Endothelial cell of umbilical vein (primary cell): Measurements from ENCODE around the gene TBC1D4. TPM values are rescaled to one million over a fixed set of nuclear protein-coding genes. Genes with fewer than 3 reads are reported as not detected.

ENCODE experiments used
- BruUV-seq: library from RNA; stranded (reverse); fragments of 400-500 nt; replicated peaks from 2 replicates; lab custom pipeline; 2021; lab: Mats Ljungman, UMichigan
- CTCF ChIA-PET: fragments of 300-600, 350-600 bp; sonication (Branson Sonifier 250); formaldehyde crosslinking; loops from one replicate; lab custom pipeline; 2021; ENCODE audit warnings: antibody characterized with exemption, inconsistent platforms; lab: Charles Lee
- POLR2A ChIA-PET: fragments of 300-600, 350-600 bp; sonication (Branson Sonifier 250); formaldehyde crosslinking; loops from one replicate; lab custom pipeline; 2021; ENCODE audit warnings: antibody characterized with exemption, inconsistent platforms; lab: Charles Lee
- DNase-seq: peaks from one replicate; pipeline ENCODE4 v3.0.0-alpha.2; 2011; ENCODE audit warnings: low read depth, low spot score
- FAIRE-seq: peaks from 2 replicates; lab custom pipeline; 2011; peaks lifted over from hg19 to GRCh38; lab: Jason Lieb, UNC
- H2AFZ ChIP-seq: 2 replicates; pipeline ENCODE4 v1.6.0; 2012; ENCODE audit warnings: low read depth, low read length, control low read depth, inconsistent platforms
- H3K27ac ChIP-seq: 2 replicates; pipeline ENCODE4 v1.5.1; 2011; ENCODE audit warnings: low read depth, mild to moderate bottlenecking, control low read depth, low read length, moderate library complexity; ENCODE audit not compliant: insufficient read depth
- H3K27me3 ChIP-seq, 2 experiments: 2 replicates each; pipeline versions ENCODE4 v1.6.0 to v1.6.1; 2011; ENCODE audit warnings: low read length in 2 of 2, mixed read lengths in 1 of 2; ENCODE audit not compliant: control insufficient read depth in 2 of 2, insufficient read depth in 2 of 2
- H3K36me3 ChIP-seq, 2 experiments: 2 replicates in 1 of 2; 3 replicates in 1 of 2; pipeline ENCODE4 v1.5.1; 2011; ENCODE audit warnings: low read length in 2 of 2, mild to moderate bottlenecking in 1 of 2, moderate library complexity in 1 of 2; ENCODE audit not compliant: control insufficient read depth in 2 of 2, insufficient read depth in 2 of 2; ENCODE audit errors: extremely low read depth in 1 of 2
- H3K4me1 ChIP-seq: 3 replicates; pipeline ENCODE4 v1.5.1; 2011; ENCODE audit warnings: mild to moderate bottlenecking, low read length; ENCODE audit not compliant: control insufficient read depth, insufficient read depth; ENCODE audit errors: extremely low read depth
- H3K4me2 ChIP-seq: 2 replicates; pipeline ENCODE4 v1.6.1; 2011; ENCODE audit warnings: low read length, control low read depth, mixed read lengths; ENCODE audit not compliant: insufficient read depth
- H3K4me3 ChIP-seq, 3 experiments: fragments of 200-600 bp in 1 of 3; sonication (generic), shearing (Covaris generic) in 1 of 3; replicated peaks in 1 of 3; 2 replicates each; pipeline ENCODE4 v1.5.1; 2011 to 2016; ENCODE audit warnings: control low read depth in 3 of 3, low read length in 3 of 3, mild to moderate bottlenecking in 2 of 3, inconsistent platforms in 1 of 3, low read depth in 1 of 3, moderate library complexity in 1 of 3; ENCODE audit not compliant: insufficient read depth in 1 of 3
- H3K79me2 ChIP-seq: 2 replicates; pipeline ENCODE4 v1.6.0; 2012; ENCODE audit warnings: low read length, inconsistent platforms; ENCODE audit not compliant: control insufficient read depth, insufficient read depth
- H3K9ac ChIP-seq: replicated peaks from 2 replicates; pipeline ENCODE3; 2011; ENCODE audit warnings: low read length, control low read depth; ENCODE audit not compliant: insufficient read depth; ENCODE audit errors: extremely low read depth
- H3K9me1 ChIP-seq: replicated peaks from 3 replicates; pipeline ENCODE4 v1.6.0; 2011; ENCODE audit warnings: mild to moderate bottlenecking, low read length; ENCODE audit not compliant: control insufficient read depth, insufficient read depth; ENCODE audit errors: extremely low read depth
- H3K9me3 ChIP-seq: replicated peaks from 2 replicates; pipeline ENCODE4 v1.5.1; 2012; ENCODE audit warnings: low read length, inconsistent platforms; ENCODE audit not compliant: control insufficient read depth, insufficient read depth
- H4K20me1 ChIP-seq: replicated peaks from 2 replicates; pipeline ENCODE3; 2011; ENCODE audit warnings: mild to moderate bottlenecking, low read length; ENCODE audit not compliant: control insufficient read depth, insufficient read depth; ENCODE audit errors: extremely low read depth
- FOS ChIP-seq: IDR thresholded peaks from 2 replicates; pipeline ENCODE4 v1.6.1; 2011; ENCODE audit warnings: mild to moderate bottlenecking, low read length, moderate library complexity, borderline replicate concordance; ENCODE audit not compliant: insufficient read depth
- GATA2 ChIP-seq: IDR thresholded peaks from 2 replicates; pipeline ENCODE4 v1.7.0; 2011; ENCODE audit warnings: low read depth, mild to moderate bottlenecking, moderate library complexity, mixed read lengths, low read length; ENCODE audit not compliant: insufficient read length, insufficient read depth
- JUN ChIP-seq: IDR thresholded peaks from 2 replicates; pipeline ENCODE4 v1.6.1; 2011; ENCODE audit warnings: borderline replicate concordance, low read depth; ENCODE audit not compliant: insufficient read length, insufficient read depth
- MYC ChIP-seq: IDR thresholded peaks from one replicate; pipeline ENCODE4 v1.6.1; 2011; ENCODE audit warnings: mild to moderate bottlenecking, low read depth, low read length
- POLR2AphosphoS5 ChIP-seq: IDR thresholded peaks from 2 replicates; pipeline ENCODE4 v1.6.1; 2012; ENCODE audit warnings: low read depth, mild to moderate bottlenecking, control low read depth, low read length, moderate library complexity; ENCODE audit not compliant: insufficient read depth
- dilution Hi-C: fragments of 300-500 bp; cut with MboI; formaldehyde crosslinking; loops from one replicate; pipeline ENCODE4 v1.15.0; 2019; ENCODE audit warnings: low sequenced_read_pairs; ENCODE audit not compliant: extremely low pct_ligation_motif_present
- intact Hi-C: fragments of 100-400 bp; cut with micrococcal nuclease; formaldehyde crosslinking; loops from one replicate; pipeline ENCODE4 v1.10.0; 2022
- polyA plus RNA-seq, 4 experiments: library from polyadenylated mRNA; depleted of rRNA in 3 of 4; stranded (reverse) in 3 of 4; unstranded in 1 of 4; fragments of >200 nt; gene quantifications; 2 replicates each; pipeline versions ENCODE4 v1.2.1 to v1.2.3, GENCODE V29; 2011 to 2012; ENCODE audit warnings: missing spikeins in 1 of 4
- total RNA-seq: library from RNA; stranded (reverse); gene quantifications from 2 replicates; pipeline ENCODE4 v1.2.3, GENCODE V29; 2021

TBC1D4 gene
- total and polyA plus RNA-seq, 2 donors (not counting 3 experiments of a cell fraction or from before 2014, with no cell fraction given) = 58.3 to 81.0 TPM

DNA sequence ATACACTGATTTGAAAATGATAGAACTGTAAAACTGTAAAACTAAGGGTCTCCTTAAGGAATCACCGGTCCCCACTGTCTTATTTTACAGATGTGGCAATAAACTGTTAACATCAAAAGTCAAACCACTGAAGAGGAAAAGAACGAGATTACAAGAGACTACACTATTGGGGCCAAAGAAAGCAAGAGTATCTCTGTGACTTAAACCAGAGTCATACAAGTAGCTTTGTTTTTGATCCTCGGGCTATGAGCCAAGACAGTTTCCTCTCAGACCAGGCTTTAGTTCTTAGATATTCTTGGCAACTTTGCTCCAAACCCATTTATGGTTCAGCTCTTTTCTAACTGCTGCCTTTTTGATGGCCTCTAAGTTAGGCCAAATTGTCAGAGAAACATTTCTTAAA is 113.8 kb downstream of the TBC1D4 start:
- peaks cover 39% of the 10 kb centered on the region for H3K79me2 ChIP-seq
- no TSS peak for BruUV-seq
- peak; percentile 53 for TF ChIP-seq FOS
- no peak for TF ChIP-seq MYC
- peak; percentile 56 for TF ChIP-seq GATA2
- TF ChIP-seq JUN = no peak
- TF ChIP-seq POLR2AphosphoS5 = peak; percentile 41
- peak overlapping the region; percentile 98 for H3K27ac ChIP-seq
- H3K9me3 ChIP-seq = no peaks in the 10 kb centered on the region
- FAIRE-seq (peak; percentile 88), DNase-seq (peak; percentile 93)
- H3K27me3 ChIP-seq = no peaks in the 10 kb centered on the region
- no peaks in the 10 kb centered on the region for H4K20me1 ChIP-seq
- ChIA-PET CTCF (interaction anchor here (0.7 to 5.1 kb wide), 7 partner anchors 9 to 182 kb away, joined by 3 to 51 read pairs (median 8); partner anchors contain the start of genes TBC1D4 and UCHL3), POLR2A (no interaction called here)
- H3K4me2 ChIP-seq = peak overlapping the region; percentile 97
- no peaks in the 10 kb centered on the region for H3K36me3 ChIP-seq
- intact Hi-C loops = loop anchor here (5.0 kb wide), 1 partner anchor 186 kb away; no protein-coding TSS in a partner anchor
- H2AFZ ChIP-seq = no peak overlapping the region
- dilution Hi-C loops = no loop called here
- peak overlapping the region in 1 of 3 experiments; percentile 96 for H3K4me3 ChIP-seq
- no peaks in the 10 kb centered on the region for H3K9me1 ChIP-seq
- peak overlapping the region; percentile 98 for H3K9ac ChIP-seq
- peaks cover 47% of the 10 kb centered on the region for H3K4me1 ChIP-seq
